ENCODE data around the gene ITSN1. TPM values are rescaled to one million over a fixed set of nuclear protein-coding genes. Genes with fewer than 3 reads are reported as not detected.
"Not testable (repeated sequence)": the region's sequence is repeated elsewhere in the genome, so short reads cannot be mapped to it uniquely, and the experiment has no call there.

Gene ITSN1
- total and polyA plus RNA-seq, 7 donors, result 10.8 to 45.4 (median 35.7) TPM

DNA sequence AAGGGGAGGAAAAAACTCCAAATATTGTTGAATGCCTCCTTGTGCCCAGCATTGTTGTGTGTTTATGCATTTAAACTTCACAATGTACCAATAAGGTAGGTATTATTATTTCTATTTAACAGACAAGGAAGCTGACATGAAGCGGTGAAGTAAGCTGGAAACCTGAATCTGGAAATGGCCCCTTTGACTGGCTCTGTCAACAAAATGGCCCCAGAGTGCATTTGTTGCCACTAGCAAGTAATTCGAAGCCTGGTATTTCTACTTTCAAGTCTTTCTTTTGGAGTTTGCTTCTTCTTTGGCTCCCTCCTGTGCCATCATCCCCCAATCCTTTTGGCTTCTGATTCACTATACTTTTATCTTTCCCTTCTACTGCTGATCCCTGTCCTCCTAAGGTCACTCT, 23.9 kb upstream of the ITSN1 start:
- no peak for DNase-seq
- intact Hi-C loops (cut with DNase I), result no loop called here
- Histone ChIP-seq H3K36me3 (peaks cover 0 to 76% (median 21%) of the 10 kb centered on the region in 4 donors), H3K4me3 (no peak overlapping the region), H3K9me3 (no peaks in the 10 kb centered on the region), H3K27me3 (no peaks in the 10 kb centered on the region), H3K27ac (no peak overlapping the region), H3K4me1 (no peaks in the 10 kb centered on the region)
- TF ChIP-seq CTCF (IDR thresholded peaks at IDR 0.05) (no peak), POLR2A (IDR thresholded peaks at IDR 0.05) (no peak), EP300 (IDR thresholded peaks at IDR 0.05) (no peak), POLR2AphosphoS5 (IDR thresholded peaks at IDR 0.05) (no peak)
- WGBS, 2 donors, result 96 to 99% methylated on average over 2 of the region's 2 CpGs

DNA sequence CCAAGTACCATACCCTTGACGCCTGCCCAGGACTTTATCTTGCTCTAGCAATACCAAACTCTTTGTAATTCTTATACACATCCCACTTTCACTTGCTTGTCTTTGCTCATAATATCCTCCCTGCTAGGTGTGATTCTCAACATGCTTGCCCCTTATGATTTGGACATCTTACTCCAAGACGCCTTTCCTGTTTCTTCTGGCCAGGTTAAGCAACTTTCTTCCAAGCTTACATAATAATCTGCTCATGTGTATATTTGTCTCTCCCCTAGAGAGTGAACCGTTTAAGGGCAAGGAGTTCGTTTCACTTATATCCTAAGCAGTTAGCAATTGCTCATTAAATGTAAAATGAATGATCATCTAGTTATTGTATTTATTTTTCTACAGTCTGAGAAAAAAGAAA, 22.6 kb upstream of the ITSN1 start:
- Histone ChIP-seq H3K36me3 (peaks cover 0 to 74% (median 17%) of the 10 kb centered on the region in 4 donors), H3K4me1 (no peaks in the 10 kb centered on the region)
- intact Hi-C loops (cut with DNase I), result no loop called here

GRCh38 chr21:33622253-33622652, 20.0 kb upstream of the ITSN1 start:
- intact Hi-C loops (cut with DNase I), result no loop called here
- DNase-seq, result no peak
- Histone ChIP-seq H3K27ac (no peak overlapping the region), H3K27me3 (no peaks in the 10 kb centered on the region), H3K4me3 (no peak overlapping the region), H3K9me3 (no peaks in the 10 kb centered on the region), H3K36me3 (peaks cover 0 to 56% (median 15%) of the 10 kb centered on the region in 4 donors), H3K4me1 (no peaks in the 10 kb centered on the region)
- TF ChIP-seq CTCF (IDR thresholded peaks at IDR 0.05) (no peak), EP300 (IDR thresholded peaks at IDR 0.05) (no peak), POLR2A (IDR thresholded peaks at IDR 0.05) (no peak), POLR2AphosphoS5 (IDR thresholded peaks at IDR 0.05) (no peak)

More for the DNA sequence above, 22.6 kb upstream of the ITSN1 start:
- WGBS, 2 donors, result 93 to 95% methylated on average over 4 of the region's 4 CpGs
- H3K4me3 ChIP-seq, result no peak overlapping the region
- H3K9me3 ChIP-seq, result no peaks in the 10 kb centered on the region
- no peak overlapping the region for H3K27ac ChIP-seq
- no peak for TF ChIP-seq EP300 (IDR thresholded peaks at IDR 0.05)
- no peak for TF ChIP-seq POLR2A (IDR thresholded peaks at IDR 0.05)
- TF ChIP-seq POLR2AphosphoS5 (IDR thresholded peaks at IDR 0.05), result no peak
- TF ChIP-seq CTCF (IDR thresholded peaks at IDR 0.05), result no peak
- no peak for DNase-seq
- no peaks in the 10 kb centered on the region for H3K27me3 ChIP-seq

DNA sequence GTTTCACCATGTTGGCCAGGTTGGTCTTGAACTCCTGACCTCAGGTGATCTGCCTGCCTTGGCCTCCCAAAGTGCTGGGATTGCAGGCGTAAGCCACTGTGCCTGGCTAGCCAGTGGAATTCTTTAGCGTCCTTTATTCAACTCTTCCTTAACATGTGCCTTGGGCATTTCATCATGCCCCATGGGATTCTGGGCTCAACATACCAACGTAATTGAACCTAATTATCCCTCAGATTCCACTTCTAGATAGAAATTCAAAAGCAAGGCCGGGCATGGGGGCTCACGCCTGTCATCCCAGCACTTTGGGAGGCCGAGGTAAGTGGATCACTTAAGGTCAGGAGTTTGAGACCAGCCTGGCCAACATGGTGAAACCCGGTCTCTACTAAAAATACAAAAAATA, 16.1 kb upstream of the ITSN1 start:
- H3K36me3 ChIP-seq, result peaks cover 0 to 59% (median 11%) of the 10 kb centered on the region in 4 donors
- DNase-seq; H3K27ac ChIP-seq; H3K4me3 ChIP-seq; H3K4me1 ChIP-seq; H3K27me3 ChIP-seq; H3K9me3 ChIP-seq; intact Hi-C loops (cut with DNase I): not testable (repeated sequence)
- WGBS, 2 donors, result 95 to 97% methylated on average over 7 of the region's 7 CpGs

- Histone ChIP-seq H3K9me3 (no peaks in the 10 kb centered on the region), H3K4me3 (no peak overlapping the region), H3K27ac (no peak overlapping the region), H3K27me3 (no peaks in the 10 kb centered on the region), H3K36me3 (peaks cover 0 to 25% (median 3%) of the 10 kb centered on the region in 4 donors), H3K4me1 (no peaks in the 10 kb centered on the region)
- TF ChIP-seq EP300 (IDR thresholded peaks at IDR 0.05) (no peak), POLR2AphosphoS5 (IDR thresholded peaks at IDR 0.05) (no peak), CTCF (IDR thresholded peaks at IDR 0.05) (no peak), POLR2A (IDR thresholded peaks at IDR 0.05) (no peak)
- intact Hi-C loops (cut with DNase I), result no loop called here
- 85 to 94% methylated on average over 2 of the region's 2 CpGs for WGBS, 2 donors
- DNase-seq, result no peak
Observed at GRCh38 chr21:33634254-33634653, 8.0 kb upstream of the ITSN1 start.
